Sigmoid colon (tissue), 4 donors: ENCODE data around the gene LIMS1.

Experiments used
- CTCF ChIP-seq, 4 experiments: fragments of 450-650 bp in 3 of 4; fragments of 200-600 bp in 1 of 4; IDR thresholded peaks; one replicate each; pipeline ENCODE4 v1.5.1; 2016 to 2019; ENCODE audit warnings: antibody characterized with exemption in 4 of 4, mild to moderate bottlenecking in 3 of 4, moderate library complexity in 2 of 4
- EP300 ChIP-seq, 4 donors: sonication (generic); formaldehyde crosslinking; IDR thresholded peaks; one replicate each; pipeline ENCODE4 v1.6.1; 2017; ENCODE audit warnings: antibody characterized with exemption in 4 of 4
- POLR2AphosphoS5 ChIP-seq, 4 donors: sonication (generic); formaldehyde crosslinking; IDR thresholded peaks; one replicate each; pipeline ENCODE4 v1.6.1; 2017; ENCODE audit warnings: antibody characterized with exemption in 4 of 4

- no peak for TF ChIP-seq CTCF (IDR thresholded peaks at IDR 0.05)
- TF ChIP-seq POLR2AphosphoS5 (IDR thresholded peaks at IDR 0.05), result no peak
- no peak for TF ChIP-seq EP300 (IDR thresholded peaks at IDR 0.05)
Measured at GRCh38 chr2:108570416-108570815, 36.1 kb downstream of the LIMS1 start.
